AG09309 (cell line): ENCODE data around the gene ADGRD1.

ENCODE experiments used
- DNase-seq: peaks from one replicate; pipeline ENCODE4 v3.0.0-alpha.2; 2010; ENCODE audit warnings: low read depth
- H3K4me3 ChIP-seq: 2 replicates; pipeline ENCODE4 v1.5.1; 2011; ENCODE audit warnings: mild to moderate bottlenecking, low read depth, low read length, moderate library complexity; ENCODE audit not compliant: control insufficient read depth
- CTCF ChIP-seq: IDR thresholded peaks from 2 replicates; pipeline ENCODE4 v1.5.1; 2011; ENCODE audit warnings: mild to moderate bottlenecking, low read depth, low read length, inconsistent platforms; ENCODE audit not compliant: insufficient read depth, control insufficient read depth; ENCODE audit errors: missing control alignments

The ADGRD1 gene

GRCh38 chr12:131131808-131132117, 178.1 kb downstream of the ADGRD1 start:
- no peak for DNase-seq
- TF ChIP-seq CTCF: no peak
- no peak overlapping the region for H3K4me3 ChIP-seq

GRCh38 chr12:131132118-131132892, 178.6 kb downstream of the ADGRD1 start:
- no peak for DNase-seq
- peak; percentile 28 for TF ChIP-seq CTCF
- no peak overlapping the region for H3K4me3 ChIP-seq

- no peak for DNase-seq
These were observed 179.6 kb downstream of the ADGRD1 start for GRCh38 chr12:131133015-131133905.

GRCh38 chr12:131133994-131134393, 180.3 kb downstream of the ADGRD1 start:
- H3K4me3 ChIP-seq: no peak overlapping the region
- no peak for DNase-seq
- TF ChIP-seq CTCF: no peak

More at GRCh38 chr12:131133015-131133905, 179.6 kb downstream of the ADGRD1 start:
- H3K4me3 ChIP-seq: no peak overlapping the region
- no peak for TF ChIP-seq CTCF

GRCh38 chr12:131134523-131135310, 181.0 kb downstream of the ADGRD1 start:
- TF ChIP-seq CTCF: no peak
- DNase-seq: no peak
- H3K4me3 ChIP-seq: no peak overlapping the region

GRCh38 chr12:131135311-131135785, 181.6 kb downstream of the ADGRD1 start:
- no peak for TF ChIP-seq CTCF
- no peak overlapping the region for H3K4me3 ChIP-seq
- DNase-seq: no peak
